HepG2 (cell line): ENCODE results near the gene ERFL. TPM values are rescaled to one million over a fixed set of nuclear protein-coding genes. Genes with fewer than 3 reads are reported as not detected.
A peak's percentile ranks its signal among the peaks of the same experiment; 100 is the strongest.

Experiments
- CC2D1A ChIP-seq: sonication (generic); formaldehyde crosslinking; IDR thresholded peaks from 2 replicates; pipeline ENCODE4 v1.8.1; 2023; ENCODE audit warnings: mild to moderate bottlenecking, missing genetic modification reagents
- GATA4 ChIP-seq: sonication (generic); IDR thresholded peaks from 2 replicates; pipeline ENCODE4 v1.6.1; 2016; ENCODE audit warnings: antibody characterized with exemption, low read depth, borderline replicate concordance
- HNRNPUL1 ChIP-seq: fragments of 200-400 bp; formaldehyde crosslinking; IDR thresholded peaks from 2 replicates; pipeline ENCODE4 v1.6.1; 2017; ENCODE audit warnings: low read depth, mild to moderate bottlenecking, low read length, moderate library complexity
- KDM2A ChIP-seq: sonication (generic); formaldehyde crosslinking; IDR thresholded peaks from 2 replicates; pipeline ENCODE4 v1.4.0; 2020; ENCODE audit warnings: low read depth, missing genetic modification reagents, borderline replicate concordance
- MIER3 ChIP-seq: IDR thresholded peaks from 2 replicates; pipeline ENCODE4 v1.6.1; 2016; ENCODE audit warnings: missing compliant biosample characterization, borderline replicate concordance
- MLLT10 ChIP-seq: sonication (generic); formaldehyde crosslinking; IDR thresholded peaks from 2 replicates; pipeline ENCODE4 v1.4.0; 2020; ENCODE audit warnings: missing genetic modification reagents
- NCOA2 ChIP-seq: sonication (generic); formaldehyde crosslinking; IDR thresholded peaks from 2 replicates; pipeline ENCODE4 v1.8.0; 2022; ENCODE audit warnings: inconsistent platforms
- NFYB ChIP-seq: sonication (generic); formaldehyde crosslinking; IDR thresholded peaks from 2 replicates; pipeline ENCODE4 v1.4.0; 2020; ENCODE audit warnings: missing genetic modification reagents
- POLR2A ChIP-seq, 2 experiments: IDR thresholded peaks; 2 replicates each; pipeline ENCODE4 v1.6.1; 2011; ENCODE audit warnings: low read depth in 2 of 2, low read length in 2 of 2, mild to moderate bottlenecking in 1 of 2, moderate library complexity in 1 of 2; ENCODE audit not compliant: insufficient read depth in 1 of 2
- REXO4 ChIP-seq: sonication (generic); formaldehyde crosslinking; IDR thresholded peaks from 2 replicates; pipeline ENCODE4 v1.8.0; 2022; ENCODE audit warnings: missing genetic modification reagents, mild to moderate bottlenecking, borderline replicate concordance
- RNF2 ChIP-seq: fragments of 450-650 bp; conservative IDR thresholded peaks from 2 replicates; pipeline ENCODE4 v1.6.1; 2016; ENCODE audit warnings: low read depth
- SOX13 ChIP-seq, 3 experiments: fragments of 450-650 bp in 1 of 3; sonication (generic) in 1 of 3; formaldehyde crosslinking in 1 of 3; IDR thresholded peaks in 2 of 3; conservative IDR thresholded peaks in 1 of 3; 2 replicates each; pipeline versions ENCODE4 v1.5.0 to v1.6.1; 2016 to 2020; ENCODE audit warnings: antibody characterized with exemption in 1 of 3, mild to moderate bottlenecking in 1 of 3, missing compliant biosample characterization in 1 of 3, missing genetic modification reagents in 1 of 3, moderate library complexity in 1 of 3
- TBX2 ChIP-seq: sonication (generic); formaldehyde crosslinking; IDR thresholded peaks from 2 replicates; pipeline ENCODE4 v1.5.0; 2020; ENCODE audit warnings: missing genetic modification reagents, mild to moderate bottlenecking, borderline replicate concordance
- U2AF2 ChIP-seq: fragments of 200-400 bp; formaldehyde crosslinking; IDR thresholded peaks from 2 replicates; pipeline ENCODE4 v1.6.1; 2017; ENCODE audit warnings: low read depth, mild to moderate bottlenecking, low read length
- WIZ ChIP-seq: sonication (generic); formaldehyde crosslinking; IDR thresholded peaks from 2 replicates; pipeline ENCODE4 v1.5.1; 2020; ENCODE audit warnings: mild to moderate bottlenecking, missing genetic modification reagents
- ZBTB42 ChIP-seq: sonication (generic); formaldehyde crosslinking; IDR thresholded peaks from 2 replicates; pipeline ENCODE4 v1.5.0; 2020; ENCODE audit warnings: mild to moderate bottlenecking, missing genetic modification reagents
- ZFP36L1 ChIP-seq: sonication (generic); formaldehyde crosslinking; IDR thresholded peaks from 2 replicates; pipeline ENCODE4 v1.8.0; 2022; ENCODE audit warnings: mild to moderate bottlenecking, missing genetic modification reagents, moderate library complexity
- ZSCAN20 ChIP-seq: sonication (generic); formaldehyde crosslinking; IDR thresholded peaks from 2 replicates; pipeline ENCODE4 v1.4.0; 2020; ENCODE audit warnings: missing genetic modification reagents, mild to moderate bottlenecking, borderline replicate concordance
- polyA plus RNA-seq, 8 experiments: library from polyadenylated mRNA; depleted of rRNA in 3 of 8; stranded (reverse) in 7 of 8; unstranded in 1 of 8; fragments of >200 nt; fragmentation: Illumina TruSeq in 4 of 8; extraction: Trizol in 4 of 8; gene quantifications; 2 replicates each; pipeline versions ENCODE4 v1.2.1 to v1.2.3, GENCODE V29; 2011 to 2016; ENCODE audit warnings: low read depth in 4 of 8, missing spikeins in 1 of 8, mixed read lengths in 1 of 8; ENCODE audit not compliant: insufficient read depth in 1 of 8
- total RNA-seq, 5 experiments: library from RNA; depleted of rRNA; stranded (reverse); fragments of >200 nt; fragmentation: Illumina TruSeq; extraction: Trizol; gene quantifications; 2 replicates each; pipeline ENCODE4 v1.2.3, GENCODE V29; 2016; ENCODE audit warnings: low read depth in 1 of 5
- TF ChIP-seq, protein P1 (sequence below): sonication (generic); formaldehyde crosslinking; IDR thresholded peaks from 2 replicates; pipeline ENCODE4 v1.5.1; 2020; ENCODE audit warnings: missing genetic modification reagents, mild to moderate bottlenecking, borderline replicate concordance
- TF ChIP-seq, protein P2 (sequence below): sonication (generic); formaldehyde crosslinking; conservative IDR thresholded peaks from 2 replicates; pipeline ENCODE4 v1.5.0; 2020; ENCODE audit warnings: missing genetic modification reagents
- TF ChIP-seq, protein P3 (sequence below): IDR thresholded peaks from 2 replicates; pipeline ENCODE4 v1.6.1; 2016; ENCODE audit warnings: missing compliant biosample characterization, missing genetic modification reagents, borderline replicate concordance

The ERFL gene
- total and polyA plus RNA-seq, 2 of the 13 experiments (the other 11 are each of a cell fraction or from before 2014, with no cell fraction given): not detected

DNA sequence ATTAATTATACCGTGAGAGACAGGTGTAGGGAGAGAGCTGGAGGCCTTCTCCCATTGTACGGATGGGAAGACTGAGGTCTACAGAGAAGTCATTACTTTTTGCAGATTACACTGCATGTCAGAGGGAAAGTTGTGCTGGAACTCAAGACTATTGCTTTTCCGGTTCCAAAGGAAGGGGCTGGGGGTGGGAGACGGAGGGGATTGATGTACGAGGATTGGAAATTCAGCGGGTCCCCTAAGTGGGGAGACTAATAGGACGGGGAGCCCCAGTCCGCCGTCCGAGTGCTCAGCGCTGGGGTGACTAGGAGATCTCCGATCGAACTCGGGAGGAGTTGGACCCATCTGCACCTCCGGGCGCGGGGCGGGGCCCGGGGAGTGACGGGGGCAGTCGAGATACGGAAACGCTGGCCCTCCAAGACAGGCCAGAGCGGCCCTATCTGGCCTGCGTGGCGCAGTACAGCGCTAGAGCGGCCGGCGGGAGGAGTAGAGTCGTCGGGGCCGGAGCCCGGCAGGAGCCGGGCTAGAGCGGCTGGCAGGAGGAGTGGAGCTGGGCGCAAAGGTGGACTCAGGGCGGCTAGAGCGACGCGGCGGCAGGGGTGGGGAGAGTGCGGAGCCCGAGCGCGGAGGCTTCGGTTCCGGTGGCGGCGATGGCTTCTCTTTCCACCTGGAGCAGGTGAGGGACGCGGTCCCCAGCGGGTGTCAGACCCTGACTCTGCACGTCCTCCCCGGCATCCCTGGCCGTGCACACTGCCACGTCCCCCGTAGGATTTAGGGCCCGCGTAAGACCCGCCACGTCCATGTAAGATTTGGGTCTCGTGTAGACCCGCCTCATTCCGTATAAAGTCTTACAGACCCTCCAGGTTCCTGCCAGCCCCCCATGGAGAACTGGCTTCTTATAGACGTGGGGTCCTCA lies 44.2 kb downstream of the ERFL start (continued):
- no peak; the same call in 1 of the 2 replicates for TF ChIP-seq REXO4 (CRISPR knock-in tag)
- peak; percentile 56 for TF ChIP-seq NFYB (CRISPR knock-in tag)
- TF ChIP-seq WIZ: 0 out of 2 replicates have a peak, but pooled peaks have one; percentile 66
- TF ChIP-seq SOX13 (IDR thresholded peaks at IDR 0.05): no peak
- peak in 1 of 2 experiments; percentile 58; a peak in 2 of 4 replicates for TF ChIP-seq SOX13 (CRISPR knock-in tag; conservative IDR thresholded peaks at IDR 0.05 in 1 of 2, IDR thresholded peaks at IDR 0.05 in 1 of 2)
- TF ChIP-seq HNRNPUL1: no peak
- TF ChIP-seq, protein P1, sequence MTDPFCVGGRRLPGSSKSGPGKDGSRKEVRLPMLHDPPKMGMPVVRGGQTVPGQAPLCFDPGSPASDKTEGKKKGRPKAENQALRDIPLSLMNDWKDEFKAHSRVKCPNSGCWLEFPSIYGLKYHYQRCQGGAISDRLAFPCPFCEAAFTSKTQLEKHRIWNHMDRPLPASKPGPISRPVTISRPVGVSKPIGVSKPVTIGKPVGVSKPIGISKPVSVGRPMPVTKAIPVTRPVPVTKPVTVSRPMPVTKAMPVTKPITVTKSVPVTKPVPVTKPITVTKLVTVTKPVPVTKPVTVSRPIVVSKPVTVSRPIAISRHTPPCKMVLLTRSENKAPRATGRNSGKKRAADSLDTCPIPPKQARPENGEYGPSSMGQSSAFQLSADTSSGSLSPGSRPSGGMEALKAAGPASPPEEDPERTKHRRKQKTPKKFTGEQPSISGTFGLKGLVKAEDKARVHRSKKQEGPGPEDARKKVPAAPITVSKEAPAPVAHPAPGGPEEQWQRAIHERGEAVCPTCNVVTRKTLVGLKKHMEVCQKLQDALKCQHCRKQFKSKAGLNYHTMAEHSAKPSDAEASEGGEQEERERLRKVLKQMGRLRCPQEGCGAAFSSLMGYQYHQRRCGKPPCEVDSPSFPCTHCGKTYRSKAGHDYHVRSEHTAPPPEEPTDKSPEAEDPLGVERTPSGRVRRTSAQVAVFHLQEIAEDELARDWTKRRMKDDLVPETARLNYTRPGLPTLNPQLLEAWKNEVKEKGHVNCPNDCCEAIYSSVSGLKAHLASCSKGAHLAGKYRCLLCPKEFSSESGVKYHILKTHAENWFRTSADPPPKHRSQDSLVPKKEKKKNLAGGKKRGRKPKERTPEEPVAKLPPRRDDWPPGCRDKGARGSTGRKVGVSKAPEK (CRISPR knock-in tag): no peak
- TF ChIP-seq TBX2 (CRISPR knock-in tag): peak; percentile 81; the same call in 1 of the 2 replicates
- peak; percentile 55 to 74; a peak in 3 of 4 replicates for TF ChIP-seq POLR2A (IDR thresholded peaks at IDR 0.05; ENCODE audit: insufficient read depth in 1 of 2, low read depth in 2 of 2, low read length in 2 of 2)
- TF ChIP-seq RNF2: no peak
- TF ChIP-seq MIER3: peak; percentile 85; the same call in 1 of the 2 replicates
- peak; percentile 52 for TF ChIP-seq NCOA2 (CRISPR knock-in tag)
- no peak for TF ChIP-seq U2AF2
- no peak for TF ChIP-seq CC2D1A (CRISPR knock-in tag)
- TF ChIP-seq ZBTB42 (CRISPR knock-in tag): no peak
- peak; percentile 84 for TF ChIP-seq ZSCAN20 (CRISPR knock-in tag)
- peak; percentile 98 for TF ChIP-seq KDM2A (CRISPR knock-in tag)
- TF ChIP-seq GATA4: no peak
- TF ChIP-seq MLLT10: no peak
- TF ChIP-seq ZFP36L1 (CRISPR knock-in tag): peak; percentile 72
- TF ChIP-seq, protein P2, sequence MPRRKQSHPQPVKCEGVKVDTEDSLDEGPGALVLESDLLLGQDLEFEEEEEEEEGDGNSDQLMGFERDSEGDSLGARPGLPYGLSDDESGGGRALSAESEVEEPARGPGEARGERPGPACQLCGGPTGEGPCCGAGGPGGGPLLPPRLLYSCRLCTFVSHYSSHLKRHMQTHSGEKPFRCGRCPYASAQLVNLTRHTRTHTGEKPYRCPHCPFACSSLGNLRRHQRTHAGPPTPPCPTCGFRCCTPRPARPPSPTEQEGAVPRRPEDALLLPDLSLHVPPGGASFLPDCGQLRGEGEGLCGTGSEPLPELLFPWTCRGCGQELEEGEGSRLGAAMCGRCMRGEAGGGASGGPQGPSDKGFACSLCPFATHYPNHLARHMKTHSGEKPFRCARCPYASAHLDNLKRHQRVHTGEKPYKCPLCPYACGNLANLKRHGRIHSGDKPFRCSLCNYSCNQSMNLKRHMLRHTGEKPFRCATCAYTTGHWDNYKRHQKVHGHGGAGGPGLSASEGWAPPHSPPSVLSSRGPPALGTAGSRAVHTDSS: no peak
- TF ChIP-seq, protein P3, sequence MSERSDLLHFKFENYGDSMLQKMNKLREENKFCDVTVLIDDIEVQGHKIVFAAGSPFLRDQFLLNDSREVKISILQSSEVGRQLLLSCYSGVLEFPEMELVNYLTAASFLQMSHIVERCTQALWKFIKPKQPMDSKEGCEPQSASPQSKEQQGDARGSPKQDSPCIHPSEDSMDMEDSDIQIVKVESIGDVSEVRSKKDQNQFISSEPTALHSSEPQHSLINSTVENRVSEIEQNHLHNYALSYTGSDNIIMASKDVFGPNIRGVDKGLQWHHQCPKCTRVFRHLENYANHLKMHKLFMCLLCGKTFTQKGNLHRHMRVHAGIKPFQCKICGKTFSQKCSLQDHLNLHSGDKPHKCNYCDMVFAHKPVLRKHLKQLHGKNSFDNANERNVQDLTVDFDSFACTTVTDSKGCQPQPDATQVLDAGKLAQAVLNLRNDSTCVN (CRISPR knock-in tag): peak; percentile 58; the same call in 1 of the 2 replicates
